GM19372 (cell line): ENCODE data around the gene PLG.
"Not testable (repeated sequence)": the region's sequence is repeated elsewhere in the genome, so short reads cannot be mapped to it uniquely, and the experiment has no call there.

Experiments
- ATAC-seq: cut with Tn5 transposase; IDR thresholded peaks from one replicate; pipeline ENCODE4 v1.9.1; 2021; ENCODE audit warnings: mild to moderate bottlenecking, low read depth, moderate library complexity; ENCODE audit not compliant: unreplicated experiment

Gene PLG

GRCh38 chr6:160802049-160802448 lies 100.0 kb downstream of the PLG start:
- ATAC-seq = not testable (repeated sequence)
